Epithelial cell of esophagus (primary cell): Measurements from ENCODE around the gene DEDD.

Source experiments
- DNase-seq: peaks from one replicate; pipeline ENCODE4 v3.0.0; 2010; ENCODE audit warnings: low read depth
- H3K4me3 ChIP-seq: 2 replicates; pipeline ENCODE4 v1.5.1; 2011; ENCODE audit warnings: mild to moderate bottlenecking, low read length, control low read depth
- CTCF ChIP-seq: IDR thresholded peaks from 2 replicates; pipeline ENCODE4 v1.5.1; 2011; ENCODE audit warnings: low read depth, mild to moderate bottlenecking, low read length, control low read depth, inconsistent platforms; ENCODE audit not compliant: insufficient read depth; ENCODE audit errors: missing control alignments

The DEDD gene

GRCh38 chr1:161138431-161138830 lies 6.0 kb upstream of the DEDD start:
- DNase-seq, result no peak
- no peak overlapping the region for H3K4me3 ChIP-seq
- no peak for TF ChIP-seq CTCF

- H3K4me3 ChIP-seq, result no peak overlapping the region
- no peak for DNase-seq
- TF ChIP-seq CTCF, result no peak
Measured at GRCh38 chr1:161137881-161138280, 5.4 kb upstream of the DEDD start.

GRCh38 chr1:161133220-161133740 lies 813 bp upstream of the DEDD start:
- H3K4me3 ChIP-seq, result peak overlapping the region; percentile 78
- peak; percentile 38 for DNase-seq
- no peak for TF ChIP-seq CTCF

- TF ChIP-seq CTCF, result no peak
- DNase-seq, result no peak
Measured at GRCh38 chr1:161131523-161132409, 701 bp downstream of the DEDD start.

GRCh38 chr1:161130266-161130665 lies 2.2 kb downstream of the DEDD start:
- DNase-seq, result no peak
- no peak for TF ChIP-seq CTCF
- no peak overlapping the region for H3K4me3 ChIP-seq

More at GRCh38 chr1:161131523-161132409, 701 bp downstream of the DEDD start:
- peak overlapping the region; percentile 78 for H3K4me3 ChIP-seq

- no peak for DNase-seq
- TF ChIP-seq CTCF, result no peak
- H3K4me3 ChIP-seq, result no peak overlapping the region
Measured at GRCh38 chr1:161128591-161129420, 3.7 kb downstream of the DEDD start.
